CD4-positive, alpha-beta T cell treated with Interleukin-17A for 4 hours (primary cell): ENCODE results near the gene PREX1.

ENCODE experiments used
- DNase-seq: peaks from one replicate; pipeline ENCODE4 v3.0.0-alpha.2; 2020; ENCODE audit warnings: mixed read lengths

PREX1 gene

GRCh38 chr20:48597521-48598302 is 230.1 kb downstream of the PREX1 start:
- no peak for DNase-seq

GRCh38 chr20:48596334-48596898 is 231.4 kb downstream of the PREX1 start:
- no peak for DNase-seq

GRCh38 chr20:48595495-48596333 is 232.1 kb downstream of the PREX1 start:
- no peak for DNase-seq

- DNase-seq = no peak
These were observed 233.3 kb downstream of the PREX1 start for GRCh38 chr20:48594533-48594932.

GRCh38 chr20:48592107-48592940 is 235.5 kb downstream of the PREX1 start:
- no peak for DNase-seq

- no peak for DNase-seq
These were observed 241.1 kb downstream of the PREX1 start for GRCh38 chr20:48586730-48587129.

GRCh38 chr20:48585061-48585870 is 242.5 kb downstream of the PREX1 start:
- no peak for DNase-seq

GRCh38 chr20:48584391-48585060 is 243.3 kb downstream of the PREX1 start:
- DNase-seq = no peak

GRCh38 chr20:48583801-48584200 is 244.0 kb downstream of the PREX1 start:
- DNase-seq = no peak

- DNase-seq = no peak
These were observed 244.6 kb downstream of the PREX1 start for GRCh38 chr20:48583171-48583570.

GRCh38 chr20:48582673-48582985 is 245.2 kb downstream of the PREX1 start:
- DNase-seq = no peak

- no peak for DNase-seq
These were observed 246.6 kb downstream of the PREX1 start for GRCh38 chr20:48581167-48581566.

GRCh38 chr20:48578397-48579098 is 249.3 kb downstream of the PREX1 start:
- DNase-seq = no peak

- no peak for DNase-seq
These were observed 250.2 kb downstream of the PREX1 start for GRCh38 chr20:48577557-48577956.

- no peak for DNase-seq
These were observed 253.4 kb downstream of the PREX1 start for GRCh38 chr20:48574383-48574782.
